ENCODE results near the gene FER1L5. TPM values are rescaled to one million over a fixed set of nuclear protein-coding genes. Genes with fewer than 3 reads are reported as not detected.

Gene FER1L5
- total RNA-seq, 1 experiment from 2014 or later: 1.2 TPM

GRCh38 chr2:96739633-96740428 lies 97.3 kb downstream of the FER1L5 start, which contains the start of gene LMAN2L:
TSS of gene LMAN2L (minus strand) at chr2:96740064. CDS start at chr2:96740040, 24 bp downstream.
- no peaks in the 10 kb centered on the region for H3K79me1 ChIP-seq (ENCODE audit: insufficient read depth, low read depth, low read length, poor library complexity, severe bottlenecking)
- H3K36me3 Mint-ChIP-seq (ENCODE audit: insufficient read depth in 1 of 3, low read depth in 3 of 3): peaks cover 4 to 32% (median 25%) of the 10 kb centered on the region in 3 experiments; a peak in 5 of 7 replicates
- no CpG with 5 or more reads among the region's 43 CpGs for WGBS (ENCODE audit: extremely low coverage, insufficient read length, low lambda C conversion rate)

More at GRCh38 chr2:96739633-96740428, 97.3 kb downstream of the FER1L5 start, which contains the start of gene LMAN2L:
- Histone ChIP-seq H3K4me1 (ENCODE audit: insufficient read depth, low read length) (peaks cover under 1% of the 10 kb centered on the region), H3K4me2 (ENCODE audit: insufficient read depth, insufficient read length, low read length) (peak within 1 kb of the TSS; percentile 88), H2BK15ac (ENCODE audit: low read depth, low read length) (no peak within 1 kb of the TSS), H2BK12ac (ENCODE audit: insufficient read length, low read depth, low read length) (no peak within 1 kb of the TSS), H4K20me1 (ENCODE audit: control insufficient read depth, insufficient read depth, insufficient read length) (no peaks in the 10 kb centered on the region), H4K8ac (replicated peaks; ENCODE audit: insufficient read length, low read depth, low read length) (no peak within 1 kb of the TSS), H3K27me3 (ENCODE audit: insufficient read depth, low read length) (no peaks in the 10 kb centered on the region), H4K5ac (ENCODE audit: insufficient read length, low read depth, low read length) (no peak within 1 kb of the TSS), H4K91ac (ENCODE audit: insufficient read length, low read depth, low read length) (no peak within 1 kb of the TSS), H3K23ac (ENCODE audit: insufficient read length, low read depth, low read length) (no peak within 1 kb of the TSS), H3K9ac (ENCODE audit: extremely low read depth, insufficient read length, low read length) (peak within 1 kb of the TSS; percentile 40), H3K56ac (ENCODE audit: insufficient read length, low read depth, low read length) (no peak within 1 kb of the TSS), H3K23me2 (ENCODE audit: insufficient read length, low read depth, low read length, poor library complexity, severe bottlenecking) (peaks cover 6% of the 10 kb centered on the region), H2AK5ac (ENCODE audit: insufficient read length, low read length) (no peak within 1 kb of the TSS), H3K27ac (ENCODE audit: insufficient read length, low read depth, low read length) (no peak within 1 kb of the TSS), H3T11ph (ENCODE audit: low read length) (no peak within 1 kb of the TSS), H3K79me2 (ENCODE audit: insufficient read depth, low read length) (peaks cover 6% of the 10 kb centered on the region; the same call in 1 of the 2 replicates), H2AFZ (ENCODE audit: low read length) (peak within 1 kb of the TSS; percentile 91), H3K9me3 (ENCODE audit: control insufficient read depth, low read depth, low read length) (no peaks in the 10 kb centered on the region), H2BK5ac (ENCODE audit: insufficient read length, low read length) (no peak within 1 kb of the TSS), H3K4ac (ENCODE audit: low read depth, low read length) (no peak within 1 kb of the TSS), H2BK20ac (ENCODE audit: low read depth, low read length, poor library complexity, severe bottlenecking) (no peak within 1 kb of the TSS), H3K18ac (ENCODE audit: insufficient read length, low read depth, low read length) (no peak within 1 kb of the TSS), H3K14ac (ENCODE audit: insufficient read depth, low read length) (0 out of 2 replicates have a peak within 1 kb of the TSS, but pooled peaks have one; percentile 48), H2BK120ac (ENCODE audit: low read depth, low read length, poor library complexity, severe bottlenecking) (no peak within 1 kb of the TSS)
- H3K4me3 Mint-ChIP-seq: peak within 1 kb of the TSS; percentile 97 to 99
- peaks cover 11 to 17% of the 10 kb centered on the region in 2 experiments for H3K4me1 Mint-ChIP-seq
- H3K9me3 Mint-ChIP-seq: no peaks in the 10 kb centered on the region
- H3K27ac Mint-ChIP-seq: peak within 1 kb of the TSS; percentile 74 to 99 (median 95)
- 0 out of 2 replicates have a peak, but pooled peaks cover 2% of the 10 kb centered on the region for H3K27me3 Mint-ChIP-seq (ENCODE audit: low read depth)
- TF ChIP-seq CTCF (conservative IDR thresholded peaks at IDR 0.05): no peak
- peak; percentile 98 for DNase-seq
